Measurements from ENCODE around the gene NHLRC2.
A peak's percentile ranks its signal among the peaks of the same experiment; 100 is the strongest.
"Not testable (repeated sequence)": the region's sequence is repeated elsewhere in the genome, so short reads cannot be mapped to it uniquely, and the experiment has no call there.

NHLRC2 gene

DNA sequence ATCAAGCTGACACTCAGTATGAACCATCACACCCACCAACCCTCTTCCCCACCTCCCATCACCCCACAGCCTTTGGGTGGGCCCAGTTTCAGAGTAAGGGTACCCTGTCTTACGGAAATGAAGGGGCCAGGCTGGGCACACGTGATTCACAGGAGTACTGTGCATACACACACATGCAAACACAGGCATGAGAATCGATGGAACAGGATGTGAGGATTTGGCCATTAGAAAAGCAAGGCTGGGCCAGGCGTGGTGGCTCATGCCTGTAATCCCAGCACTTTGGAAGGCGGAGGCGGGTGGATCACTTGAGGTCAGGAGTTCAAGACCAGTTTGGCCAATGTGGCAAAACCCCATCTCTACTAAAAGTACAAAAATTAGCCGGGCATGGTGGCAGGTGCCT, 88.7 kb downstream of the NHLRC2 start:
- DNase-seq (ENCODE audit: low spot score): not testable (repeated sequence)

DNA sequence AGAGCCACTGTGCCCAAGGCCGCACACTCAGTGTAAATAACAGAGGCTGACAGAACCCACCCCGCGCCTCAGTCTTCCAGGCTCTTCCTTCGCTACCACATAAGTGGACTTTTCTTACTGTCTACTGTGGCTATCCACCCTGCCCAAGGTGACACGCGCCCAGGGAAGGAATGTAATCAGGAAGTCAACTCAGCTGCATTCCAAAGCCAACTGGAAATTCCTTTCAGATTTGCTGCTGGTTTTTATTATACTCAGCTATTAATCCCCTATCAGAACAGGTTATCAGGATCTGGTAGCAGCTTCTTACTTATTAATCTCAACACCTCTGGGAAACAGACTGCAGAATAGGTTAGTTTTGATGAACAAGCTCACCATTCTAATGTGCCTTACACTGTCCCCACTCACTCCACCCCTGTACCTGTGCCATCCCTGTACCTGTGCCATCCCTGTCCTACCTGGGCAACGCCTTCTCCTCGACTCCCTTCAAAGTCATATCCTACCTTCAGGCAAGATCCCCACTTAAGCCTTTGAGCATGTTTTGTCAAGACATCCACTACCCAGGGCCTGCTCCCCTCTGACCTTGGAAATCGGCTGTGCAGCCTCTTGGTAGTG, 90.7 kb downstream of the NHLRC2 start:
- DNase-seq (ENCODE audit: low spot score): peak; percentile 60

DNA sequence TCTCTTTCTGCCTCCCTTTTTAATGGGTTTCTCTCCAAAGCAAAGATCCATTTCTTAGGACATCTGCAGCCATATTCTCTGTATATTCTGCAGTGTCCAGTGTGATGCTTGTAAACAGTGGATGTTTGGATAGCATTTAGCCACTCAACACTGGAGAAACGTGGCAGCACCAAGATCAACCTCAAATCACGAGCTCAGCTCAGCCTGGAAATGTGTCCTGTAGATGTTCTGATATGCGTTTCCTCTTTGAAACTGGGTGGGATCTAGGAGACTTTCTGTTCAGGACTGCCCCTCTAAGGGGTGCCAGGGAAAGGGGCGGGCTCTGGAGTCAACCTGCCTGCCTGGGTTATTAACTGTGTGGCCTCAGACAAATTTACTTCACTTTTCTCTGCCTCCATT, 91.2 kb downstream of the NHLRC2 start:
- DNase-seq (ENCODE audit: low spot score): no peak

DNA sequence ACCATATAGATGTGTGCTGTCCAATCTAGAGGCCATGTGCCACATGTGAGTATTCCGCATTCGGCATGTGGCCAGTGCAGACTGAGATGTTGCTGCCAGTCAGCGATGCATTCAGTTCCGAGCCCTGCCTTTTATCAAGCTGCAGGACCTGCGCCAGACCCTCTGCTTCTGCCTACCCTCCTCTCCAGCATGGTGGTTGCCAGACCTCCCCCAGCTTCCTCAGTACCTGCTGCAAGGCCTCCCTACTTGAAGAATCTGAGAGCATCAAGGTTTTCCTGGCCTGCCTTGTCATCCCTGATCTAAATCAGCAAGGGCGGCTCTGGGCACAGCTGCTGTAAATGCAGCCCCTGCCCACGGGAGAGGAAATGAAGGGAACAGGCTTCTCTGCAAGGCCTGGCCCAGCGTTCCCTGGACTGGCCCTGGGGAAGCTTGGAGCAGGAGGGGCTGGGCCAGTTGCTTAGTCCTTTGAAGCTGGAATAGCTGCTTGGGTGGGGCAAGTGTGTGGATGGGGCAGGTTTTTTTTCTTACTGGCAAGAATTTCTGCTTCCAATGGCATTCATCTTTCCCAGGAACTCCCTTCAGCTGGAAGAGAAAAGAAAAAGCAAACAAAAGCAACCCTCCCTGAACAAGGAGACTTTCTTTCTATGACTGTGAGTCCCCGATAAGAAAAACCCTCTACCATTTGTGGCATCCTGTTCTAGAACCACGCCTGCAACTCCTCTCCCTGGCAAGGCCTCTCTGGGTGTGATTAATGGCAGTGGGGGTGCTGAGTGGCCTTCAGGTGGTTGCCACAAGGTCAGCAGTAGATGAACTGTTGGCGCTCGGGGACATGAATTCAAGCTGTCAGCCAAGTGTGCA, 93.0 kb downstream of the NHLRC2 start:
- no peak for DNase-seq (ENCODE audit: low spot score)

DNA sequence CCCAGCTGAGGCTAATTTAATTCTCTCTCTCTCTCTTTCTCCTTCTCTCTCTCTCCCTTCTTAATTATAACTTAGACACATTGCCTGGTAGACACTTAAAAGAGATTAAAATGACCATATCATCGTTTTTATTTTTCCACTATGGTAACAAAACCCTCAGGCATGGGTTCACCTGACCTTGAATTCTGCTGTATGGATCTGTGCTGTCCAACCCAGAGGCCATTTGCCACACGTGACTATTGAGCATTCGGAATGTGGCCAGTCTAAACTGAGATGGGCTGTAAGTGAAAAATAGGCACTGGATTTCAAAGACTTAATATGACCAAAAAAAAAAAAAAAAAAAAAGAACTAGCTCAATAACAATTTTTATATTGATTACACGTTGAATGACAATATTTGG, 93.6 kb downstream of the NHLRC2 start:
- no peak for DNase-seq (ENCODE audit: low spot score)

DNA sequence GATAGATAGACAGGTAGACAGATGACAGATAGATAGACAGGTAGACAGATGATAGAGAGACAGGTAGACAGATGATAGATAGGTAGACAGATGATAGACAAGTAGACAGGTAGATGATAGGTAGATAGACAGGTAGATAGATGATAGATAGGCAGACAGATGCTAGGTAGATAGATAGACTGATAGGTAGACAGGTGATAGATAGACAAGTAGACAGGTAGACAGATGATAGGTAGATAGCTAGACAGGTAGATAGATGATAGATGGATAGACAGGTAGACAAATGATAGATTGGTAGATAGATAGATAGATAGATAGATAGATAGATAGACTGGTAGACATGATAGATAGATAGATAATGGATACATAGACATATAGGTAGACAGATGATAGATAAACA, 95.8 kb downstream of the NHLRC2 start:
- no peak for DNase-seq (ENCODE audit: low spot score)

DNA sequence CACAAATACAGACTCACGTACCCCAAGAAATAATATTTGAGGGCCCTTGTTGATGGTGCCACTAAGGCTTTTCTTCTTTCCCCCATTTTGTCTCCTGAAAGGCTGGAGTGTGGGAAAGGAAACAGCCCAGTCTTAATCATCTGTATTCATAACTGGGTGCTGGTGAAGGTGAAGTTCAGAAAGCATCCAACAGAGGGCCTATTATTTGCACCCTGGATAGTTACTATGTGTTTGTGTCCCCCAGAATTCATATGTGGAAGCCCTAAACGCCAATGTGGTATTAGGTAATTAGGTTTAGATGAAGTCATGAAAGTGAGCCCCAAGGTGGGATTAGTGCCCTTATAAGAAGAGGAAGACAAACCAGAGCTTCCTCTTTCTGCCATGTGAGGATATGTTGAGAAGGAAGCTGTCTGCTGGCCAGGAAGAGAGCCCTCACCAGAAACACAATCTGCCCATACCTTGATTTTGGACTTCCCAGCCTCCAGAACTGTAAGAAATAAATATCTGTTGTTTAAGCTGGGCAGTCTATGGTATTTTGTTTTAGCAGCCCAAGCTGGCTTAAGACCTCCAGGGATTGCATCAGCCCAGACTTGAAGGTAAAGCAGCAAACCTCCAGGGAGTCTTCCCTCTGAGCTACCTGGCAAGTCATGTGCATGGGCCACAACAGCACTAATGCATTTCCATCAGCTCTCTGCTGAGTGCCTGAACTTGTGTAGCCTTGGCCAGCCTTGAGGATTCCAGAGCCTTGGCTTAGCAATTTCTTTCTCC, 99.2 kb downstream of the NHLRC2 start:
- no peak for DNase-seq (ENCODE audit: low spot score)

DNA sequence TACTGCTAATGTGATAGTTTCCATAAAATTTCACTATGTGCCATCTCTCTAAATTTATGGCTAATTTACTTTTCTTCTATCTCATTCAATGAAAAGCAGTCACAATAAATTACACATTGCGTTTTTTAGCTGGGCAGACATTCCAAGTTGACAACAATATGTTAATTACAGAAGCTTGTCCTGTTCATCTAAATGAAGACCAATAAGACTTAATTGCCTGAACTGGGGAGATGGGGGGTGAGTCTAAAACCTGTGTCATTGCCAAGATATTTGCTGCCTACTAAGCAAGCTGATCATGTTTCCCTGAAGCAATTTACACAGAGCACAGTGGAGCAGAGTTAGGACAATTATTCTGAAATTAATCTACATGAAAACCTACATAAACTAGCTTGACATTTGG, 99.9 kb downstream of the NHLRC2 start:
- DNase-seq (ENCODE audit: low spot score): no peak

DNA sequence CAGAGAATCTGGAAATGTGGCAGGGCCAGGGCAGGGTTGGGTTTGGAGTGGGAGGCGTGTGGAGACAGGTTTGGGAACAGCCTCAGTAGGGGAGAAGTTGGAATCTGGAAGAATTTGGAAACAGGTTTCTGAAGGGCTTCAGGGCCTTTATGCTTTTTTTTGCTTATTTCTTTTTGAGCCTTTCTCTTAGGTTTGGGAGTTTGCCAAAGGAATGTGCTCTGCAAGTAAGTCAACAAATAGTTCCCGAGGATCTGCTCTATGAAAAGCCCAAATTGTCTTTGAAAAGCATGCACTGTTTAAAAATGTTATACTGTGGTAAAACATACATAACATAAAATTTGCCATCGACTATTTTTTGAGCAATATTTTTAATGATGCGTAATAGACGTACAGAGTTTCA, 102.6 kb downstream of the NHLRC2 start:
- peak; percentile 39 for DNase-seq (ENCODE audit: low spot score)

DNA sequence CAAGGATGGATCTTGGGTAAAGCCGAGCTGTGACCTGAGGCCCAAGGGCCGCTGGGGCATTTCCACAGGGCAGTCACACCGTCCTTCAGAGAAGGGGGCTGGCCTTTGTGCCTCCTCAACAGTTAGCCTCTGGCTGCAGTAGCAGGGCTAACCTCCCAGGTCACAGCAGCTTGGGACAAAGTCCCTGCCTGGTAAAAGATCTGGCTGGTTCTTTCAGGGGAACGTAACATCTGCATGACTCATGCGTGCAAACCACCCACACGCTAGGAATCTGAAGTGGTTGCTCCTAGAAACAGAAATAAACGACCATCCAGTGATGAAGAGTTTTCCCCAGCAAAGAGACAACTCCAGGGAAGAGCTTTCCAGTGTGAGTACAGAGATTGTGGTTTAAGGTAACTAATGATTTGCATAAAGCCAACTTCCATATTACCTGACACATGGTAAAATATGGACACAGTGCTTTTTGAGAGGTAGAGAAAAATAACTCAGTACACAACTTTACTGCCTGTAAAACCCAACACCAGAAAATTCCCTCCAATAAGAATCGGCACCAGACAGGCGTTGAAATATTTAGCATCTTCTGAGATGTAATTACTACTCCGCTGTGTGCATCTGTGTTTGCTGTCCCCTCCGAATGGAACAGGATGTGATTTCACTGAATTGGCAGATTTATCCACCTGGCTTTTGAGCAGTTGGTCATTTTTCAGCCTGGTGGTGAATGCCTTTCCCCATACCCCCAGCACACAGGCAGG, 104.3 kb downstream of the NHLRC2 start:
- DNase-seq (ENCODE audit: low spot score): peak; percentile 94

DNA sequence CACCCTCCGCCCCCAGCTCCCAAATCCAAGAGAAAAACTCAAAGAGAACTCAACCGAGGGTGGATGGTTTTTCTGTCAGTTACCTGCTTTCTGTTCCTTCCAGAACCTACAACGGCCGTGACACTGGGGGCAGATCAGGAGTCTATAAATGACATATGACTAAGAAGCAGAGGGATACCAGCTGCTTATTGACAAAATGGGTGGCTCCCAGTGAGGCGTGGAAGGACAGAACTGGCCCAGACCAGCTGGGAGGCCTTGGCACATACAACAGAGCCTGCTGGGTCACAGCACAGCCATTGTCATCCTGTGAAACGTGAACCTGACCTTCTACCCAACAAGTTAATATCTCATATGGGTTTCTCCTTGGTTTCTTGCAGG, 104.9 kb downstream of the NHLRC2 start:
- DNase-seq (ENCODE audit: low spot score): peak; percentile 9

DNA sequence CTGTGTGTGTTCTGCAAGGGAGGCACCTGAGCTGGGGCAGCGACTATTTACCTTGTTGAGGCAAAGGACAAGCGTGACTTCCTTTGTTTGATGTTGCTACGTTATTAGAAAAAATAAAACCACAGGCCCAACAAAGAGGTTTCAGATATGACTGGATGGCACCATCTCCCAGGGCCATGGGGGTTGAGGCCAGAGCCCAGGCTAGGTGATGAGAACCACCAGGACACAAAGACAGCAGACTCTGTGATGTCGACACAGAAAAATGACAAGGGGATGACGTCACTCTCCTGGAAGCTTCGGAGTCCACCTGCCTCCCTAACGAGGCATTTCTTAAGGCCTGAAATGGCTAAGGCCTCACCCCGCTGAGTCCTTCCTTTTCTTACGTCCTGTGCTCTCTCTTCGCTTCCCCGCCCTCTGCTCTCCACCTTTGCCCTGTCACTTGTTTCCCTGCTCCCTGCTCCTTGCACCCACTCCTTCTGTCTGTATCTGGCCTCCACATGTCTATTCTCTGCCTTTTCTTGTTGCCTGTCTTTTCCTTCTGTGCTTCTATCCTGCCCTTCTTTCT, 106.2 kb downstream of the NHLRC2 start:
- DNase-seq (ENCODE audit: low spot score): no peak

DNA sequence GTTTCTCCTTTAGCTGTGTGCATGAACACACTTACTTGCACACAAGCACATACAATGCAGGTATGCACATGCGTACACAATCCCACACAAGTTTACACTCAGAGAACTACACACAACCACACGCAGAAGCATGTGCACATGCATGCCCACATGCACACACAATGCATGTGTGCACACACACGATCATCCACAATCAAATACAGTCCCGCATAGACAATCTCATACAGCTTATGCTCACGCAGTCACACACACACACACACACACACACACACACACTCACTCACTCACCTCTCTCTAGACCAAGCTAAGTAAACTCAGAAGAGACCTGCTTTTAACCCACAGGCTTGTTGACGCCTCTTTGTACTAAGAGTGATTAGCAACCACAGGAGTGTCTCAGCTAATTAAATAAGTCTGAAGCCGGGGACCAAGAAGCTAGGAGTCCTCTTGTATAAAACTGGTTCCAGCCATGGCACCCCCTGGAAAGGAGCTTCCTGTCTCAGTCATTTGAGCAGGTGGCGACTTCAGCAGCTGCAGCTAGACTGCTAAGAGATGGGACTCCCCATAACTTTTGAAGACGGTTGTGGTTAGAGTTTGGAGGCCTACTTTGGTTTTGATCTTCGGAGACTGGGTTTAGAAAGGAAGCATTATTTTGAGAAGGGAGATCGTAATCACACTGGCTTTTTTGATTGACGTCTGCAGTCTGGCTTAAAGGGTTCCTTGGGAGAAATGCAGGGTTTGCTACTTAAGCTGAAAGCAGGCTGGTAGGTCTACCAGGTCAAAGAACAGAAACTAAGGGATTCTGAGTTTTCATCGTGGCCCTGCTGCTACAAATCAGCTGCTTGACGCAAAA, 106.9 kb downstream of the NHLRC2 start:
- DNase-seq (ENCODE audit: low spot score): no peak

DNA sequence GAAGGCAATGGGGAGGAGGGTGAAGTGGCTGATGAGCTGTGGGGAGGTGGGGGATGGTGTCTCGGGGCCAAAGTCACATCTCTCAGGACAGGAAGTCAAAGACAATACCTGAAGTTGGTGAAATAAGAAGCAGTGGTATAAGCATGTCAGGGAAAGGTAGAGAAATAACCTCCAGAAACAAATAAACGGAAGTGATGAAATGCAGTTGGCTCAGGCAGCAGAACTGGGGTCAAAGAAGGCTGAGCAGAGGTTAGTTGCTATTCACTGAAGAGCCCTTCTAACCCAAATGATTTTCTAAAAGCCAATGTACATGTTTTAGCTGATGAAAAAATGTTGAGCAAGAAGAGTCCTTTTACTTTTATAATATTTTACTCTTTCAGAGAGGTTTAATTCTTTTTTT, 110.6 kb downstream of the NHLRC2 start:
- no peak for DNase-seq (ENCODE audit: low spot score)

DNA sequence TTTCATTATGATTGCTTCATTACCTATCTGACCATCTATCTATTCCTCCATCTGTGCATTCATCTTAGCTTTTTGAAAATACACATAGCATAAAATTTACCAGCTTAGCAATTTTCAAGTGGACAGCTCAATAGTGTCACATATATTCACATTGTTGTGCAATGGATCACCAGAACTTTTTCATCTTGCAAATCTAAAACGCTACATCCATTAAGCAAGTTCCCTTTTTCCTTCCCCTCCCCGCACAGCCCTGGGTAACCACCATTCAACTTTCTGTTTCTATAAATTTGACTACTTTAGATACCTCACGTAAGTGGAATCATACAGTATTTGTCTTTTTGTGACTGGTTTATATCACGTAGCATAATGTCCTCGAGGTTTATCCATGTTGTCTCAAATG, 111.2 kb downstream of the NHLRC2 start:
- no peak for DNase-seq (ENCODE audit: low spot score)

Measured in AG08395 (cell line).